DMS79 (cell line): ENCODE results near the gene AJAP1.

Source experiments
- DNase-seq: peaks from one replicate; lab custom pipeline; 2025; lab: John Stamatoyannopoulos, UW

Gene AJAP1

DNA sequence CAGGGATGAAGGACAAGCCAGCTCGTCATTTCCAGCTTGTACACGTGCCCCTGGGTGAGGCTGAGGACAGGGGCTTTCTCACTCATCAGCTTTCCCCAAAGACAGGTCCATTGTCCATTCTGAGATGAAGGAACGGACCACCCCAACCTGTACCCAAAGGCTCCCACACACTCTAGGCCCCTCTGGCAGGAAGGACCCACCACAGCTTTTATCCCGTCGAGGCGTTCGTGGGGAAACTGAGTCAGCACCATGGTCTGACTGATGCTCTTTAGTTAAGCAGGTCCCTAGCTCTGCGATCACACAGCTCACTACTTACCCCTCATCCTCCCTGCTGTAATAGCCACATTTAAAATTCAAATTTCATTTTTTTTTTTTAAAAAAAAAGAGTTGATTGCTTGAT is 117.3 kb downstream of the AJAP1 start:
- DNase-seq: no peak

GRCh38 chr1:4772294-4773010 is 118.0 kb downstream of the AJAP1 start:
- no peak for DNase-seq

GRCh38 chr1:4773226-4773625 is 118.8 kb downstream of the AJAP1 start:
- no peak for DNase-seq

DNA sequence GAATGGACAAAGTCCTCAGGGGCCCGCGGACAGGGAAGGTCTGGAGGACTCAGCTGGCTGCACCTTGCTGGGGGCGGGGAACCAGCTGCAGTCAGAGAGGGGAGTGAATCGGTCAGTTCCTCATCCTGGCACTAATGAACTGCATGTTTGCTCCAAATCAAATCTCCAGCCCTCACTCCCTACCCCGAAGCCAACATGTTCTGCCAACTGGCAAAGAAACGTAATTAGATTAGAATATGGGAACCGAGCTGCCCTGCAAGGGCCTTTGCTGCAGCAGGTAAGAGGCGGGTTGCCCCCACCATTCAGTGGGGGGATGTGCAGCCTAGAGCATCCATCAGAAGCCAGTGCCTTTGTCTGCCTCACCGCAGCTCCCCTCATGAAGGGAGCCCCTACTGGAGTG is 121.1 kb downstream of the AJAP1 start:
- no peak for DNase-seq

- peak; percentile 43 for DNase-seq
These were observed 123.6 kb downstream of the AJAP1 start for GRCh38 chr1:4778056-4778455.

DNA sequence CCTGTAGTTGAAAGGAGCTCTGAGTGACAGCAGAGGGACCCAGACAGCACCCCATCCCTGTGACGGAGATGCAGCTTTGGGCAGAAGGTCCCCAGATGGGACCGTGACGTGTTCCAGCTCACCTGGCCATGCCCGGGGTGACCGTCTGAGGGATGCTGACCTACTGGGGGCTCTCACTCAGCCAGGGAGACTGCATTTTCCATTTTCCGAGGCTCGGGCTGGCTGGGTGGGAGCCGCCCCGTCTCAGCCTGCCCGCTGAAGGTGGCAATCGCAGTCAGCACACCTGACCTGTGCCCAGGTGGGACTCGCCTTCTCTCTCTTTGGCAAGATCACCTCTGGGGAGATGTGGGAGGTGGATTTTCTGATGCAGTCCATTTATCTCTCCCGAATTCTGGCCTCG is 127.2 kb downstream of the AJAP1 start:
- no peak for DNase-seq

GRCh38 chr1:4784761-4785160 is 130.4 kb downstream of the AJAP1 start:
- DNase-seq: no peak

DNA sequence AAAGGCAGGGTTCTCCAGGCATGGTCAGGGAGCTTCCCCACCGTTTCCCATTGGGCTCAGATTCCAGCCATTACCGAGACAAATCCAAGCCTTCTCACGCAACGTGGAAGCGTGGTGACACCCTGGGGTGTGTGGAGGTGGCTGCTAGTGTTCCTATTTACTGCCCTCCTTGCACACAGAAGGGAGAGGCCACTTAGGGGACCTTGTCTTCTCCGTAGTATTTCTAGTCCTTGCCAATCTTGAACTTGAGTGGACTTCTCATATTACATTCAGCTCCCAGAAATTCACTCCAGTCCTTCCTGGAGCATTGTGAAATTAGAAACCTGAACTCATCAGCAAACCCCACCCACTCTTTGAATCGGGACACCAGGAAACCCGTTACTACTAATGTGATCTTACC is 131.6 kb downstream of the AJAP1 start:
- DNase-seq: peak; percentile 76

GRCh38 chr1:4787551-4787950 is 133.1 kb downstream of the AJAP1 start:
- DNase-seq: no peak

DNA sequence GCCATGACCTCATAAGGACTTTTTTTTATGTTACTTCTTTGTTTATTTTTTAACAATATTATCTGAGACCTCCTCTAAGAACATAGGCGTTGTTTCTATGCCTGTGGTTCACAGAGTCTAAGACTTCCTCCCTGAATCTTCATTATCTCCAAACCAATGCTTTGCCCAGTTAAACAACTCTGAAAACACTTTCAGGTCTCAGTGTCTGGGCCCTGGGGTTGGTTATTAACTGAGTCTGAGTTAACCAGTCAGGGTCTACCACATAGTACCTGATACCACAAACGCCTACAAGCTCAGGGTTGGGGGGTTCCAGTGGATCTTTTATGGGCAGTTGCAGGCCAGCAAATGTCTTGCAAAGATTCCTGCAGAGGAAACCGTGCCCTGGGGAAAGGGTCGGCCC is 138.2 kb downstream of the AJAP1 start:
- DNase-seq: no peak

DNA sequence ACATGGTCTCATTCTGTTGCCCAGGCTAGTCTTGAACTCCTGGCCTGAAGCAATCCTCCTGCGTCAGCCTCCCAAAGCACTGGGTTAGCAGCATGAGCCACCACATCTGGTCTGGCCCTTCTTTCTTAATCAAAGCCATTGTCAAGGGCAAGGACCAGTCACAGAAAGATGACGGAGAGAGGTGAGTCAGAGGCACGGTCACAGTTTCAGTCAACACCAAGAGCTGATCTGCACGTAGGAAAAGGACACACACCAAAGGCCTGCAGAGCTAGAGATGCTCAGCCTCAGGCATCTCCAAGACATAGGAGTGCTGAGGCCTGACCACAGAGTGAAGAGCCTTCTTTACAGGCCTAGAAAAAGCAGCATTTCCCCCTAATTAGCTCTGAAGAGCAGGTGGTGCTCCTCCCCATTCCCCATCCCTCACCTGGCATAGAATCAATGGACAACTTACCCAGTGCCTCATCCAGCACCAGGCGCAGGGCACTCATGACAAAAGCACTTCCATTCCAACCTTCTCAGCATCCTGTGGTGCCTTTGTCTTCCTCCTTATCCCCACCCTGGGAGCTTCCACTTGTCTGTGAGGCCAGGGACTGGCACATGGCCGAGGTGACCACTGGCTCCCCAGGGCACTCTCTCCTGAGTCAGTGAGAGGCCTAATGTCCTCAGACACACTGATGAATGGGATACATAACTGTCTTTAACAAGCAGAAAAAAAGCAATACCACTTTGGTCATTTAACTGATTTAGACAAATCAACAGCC is 139.8 kb downstream of the AJAP1 start:
- DNase-seq: peak; percentile 100

GRCh38 chr1:4796161-4797015 is 142.0 kb downstream of the AJAP1 start:
- no peak for DNase-seq

DNA sequence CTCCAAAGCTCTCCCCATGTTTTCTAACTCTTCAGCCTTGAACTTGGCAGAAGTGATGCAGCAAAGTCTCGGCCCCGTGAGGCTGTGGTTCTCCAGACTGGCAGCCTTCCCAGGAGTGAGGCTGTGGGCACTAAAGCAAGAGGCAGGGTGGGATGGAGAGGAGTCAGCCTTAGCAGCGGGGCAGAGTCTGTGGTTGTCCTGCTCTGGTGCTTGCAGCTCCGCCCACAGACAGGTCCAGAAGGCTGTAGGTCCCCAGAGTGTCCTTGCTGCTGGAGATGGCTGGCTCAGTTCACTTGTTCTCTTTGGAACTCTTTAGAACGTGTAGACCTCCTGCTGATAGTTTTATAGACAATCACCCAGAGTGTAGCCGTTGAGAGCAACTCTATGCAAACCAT is 142.6 kb downstream of the AJAP1 start:
- DNase-seq: no peak

GRCh38 chr1:4797429-4797828 is 143.0 kb downstream of the AJAP1 start:
- DNase-seq: no peak

DNA sequence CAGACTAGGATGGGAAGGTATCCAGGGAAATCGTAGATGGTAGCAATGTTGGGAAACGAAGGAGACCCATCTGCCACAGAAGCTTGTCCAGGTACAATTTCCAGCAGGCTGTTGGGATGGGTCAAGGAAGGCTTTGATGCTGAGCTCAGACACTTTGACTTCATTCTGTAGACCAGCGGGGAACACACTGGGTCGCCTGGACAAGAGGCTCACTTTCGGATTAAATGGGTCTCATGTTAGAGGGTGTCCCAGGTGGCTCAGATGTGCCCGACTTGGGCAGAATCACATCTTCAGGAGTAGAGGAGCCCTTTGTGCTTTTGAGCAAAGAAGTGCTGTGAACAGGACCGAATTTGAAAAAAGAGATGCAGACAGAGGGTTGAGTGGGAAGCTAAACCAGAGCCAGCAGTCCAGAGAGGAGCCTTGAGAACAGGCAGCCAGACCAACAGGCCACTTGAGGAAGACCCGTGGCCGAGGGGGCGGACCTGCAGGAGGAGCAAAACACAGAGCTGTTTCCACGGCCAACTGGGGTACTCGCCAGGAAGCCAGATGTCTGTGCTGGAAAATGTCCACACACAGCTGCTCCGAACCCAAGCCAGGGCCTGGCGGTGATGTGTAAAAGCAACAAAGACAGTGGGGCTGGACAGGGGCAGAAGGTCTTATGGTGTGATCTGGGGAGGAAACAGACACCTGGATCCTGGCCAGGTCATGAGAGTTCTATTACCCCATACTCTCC is 146.9 kb downstream of the AJAP1 start:
- no peak for DNase-seq

GRCh38 chr1:4802024-4802423 is 147.6 kb downstream of the AJAP1 start:
- DNase-seq: no peak

DNA sequence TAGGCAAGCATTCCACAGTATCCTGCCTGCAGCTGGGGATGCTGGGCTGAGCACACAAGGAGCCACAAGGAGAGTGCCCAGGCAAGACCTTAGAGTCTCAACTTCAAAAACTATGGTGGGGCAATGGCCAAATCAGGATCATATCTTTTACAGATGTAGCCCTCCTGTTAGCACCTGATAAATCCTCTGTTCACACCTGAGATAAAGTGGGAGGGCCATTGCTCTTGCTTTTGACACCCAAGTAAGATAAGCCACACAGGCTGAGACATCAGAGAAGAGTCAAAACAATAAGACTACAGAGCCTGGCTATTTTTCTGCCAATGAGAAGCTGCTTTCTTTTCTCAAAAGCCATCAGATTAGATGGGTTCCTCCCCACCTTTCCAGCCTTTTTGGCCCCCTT is 148.9 kb downstream of the AJAP1 start:
- no peak for DNase-seq

- no peak for DNase-seq
These were observed 151.6 kb downstream of the AJAP1 start for GRCh38 chr1:4805987-4806386.

- DNase-seq: no peak
These were observed 166.1 kb downstream of the AJAP1 start for GRCh38 chr1:4820543-4820942.

- no peak for DNase-seq
These were observed 171.5 kb downstream of the AJAP1 start for GRCh38 chr1:4825800-4826450.

DNA sequence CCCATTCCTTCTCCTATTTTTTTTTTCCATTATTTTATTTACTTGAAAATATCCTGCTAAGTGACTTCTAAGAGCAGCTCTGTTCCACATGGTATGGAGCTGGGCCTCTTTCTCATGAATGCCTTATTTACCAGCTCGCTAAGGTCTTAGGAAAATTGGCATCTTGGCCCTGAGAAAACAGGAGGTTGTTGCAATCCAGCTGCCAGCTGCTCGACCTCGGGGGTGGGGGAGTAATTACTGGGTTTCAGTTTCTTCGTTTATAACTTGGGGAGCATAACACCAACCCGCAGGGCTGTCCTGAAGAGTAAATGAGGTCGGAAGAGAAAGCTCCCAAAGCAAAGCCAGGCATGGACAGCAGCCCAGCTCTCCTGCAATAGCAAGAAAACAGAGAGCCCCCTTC is 176.3 kb downstream of the AJAP1 start:
- DNase-seq: no peak

- DNase-seq: no peak
These were observed 182.2 kb downstream of the AJAP1 start for GRCh38 chr1:4836574-4836973.
